OCI-LY7 (cell line): ENCODE results near the gene GPR31. TPM values are rescaled to one million over a fixed set of nuclear protein-coding genes. Genes with fewer than 3 reads are reported as not detected.
"Not testable (repeated sequence)": the region's sequence is repeated elsewhere in the genome, so short reads cannot be mapped to it uniquely, and the experiment has no call there.

Source experiments
- Bru-seq: library from RNA; stranded (reverse); fragments of 400-500 nt; gene quantifications from one replicate; lab custom pipeline; 2021; lab: Mats Ljungman, UMichigan
- BruChase-seq, 2 experiments: library from RNA; stranded (reverse); fragments of 400-500 nt; gene quantifications; one replicate each; lab custom pipeline; 2021; lab: Mats Ljungman, UMichigan
- BruUV-seq: library from RNA; stranded (reverse); fragments of 400-500 nt; replicated peaks from 2 replicates; lab custom pipeline; 2021; lab: Mats Ljungman, UMichigan
- CTCF ChIA-PET: fragments of 300-600 bp; sonication (Branson Sonifier 250); formaldehyde crosslinking; loops from one replicate; lab custom pipeline; 2022; ENCODE audit warnings: antibody characterized with exemption; ENCODE audit not compliant: unreplicated experiment; lab: Charles Lee
- POLR2A ChIA-PET: fragments of 300-600 bp; sonication (Branson Sonifier 250); formaldehyde crosslinking; loops from one replicate; lab custom pipeline; 2022; ENCODE audit warnings: antibody characterized with exemption; lab: Charles Lee
- DNase-seq: peaks from one replicate; pipeline ENCODE4 v3.0.0-alpha.2; 2015; ENCODE audit warnings: low spot score
- H2AFZ ChIP-seq: fragments of 200-600 bp; sonication (generic), shearing (Covaris generic); 2 replicates; pipeline ENCODE4 v1.6.1; 2014; ENCODE audit warnings: mild to moderate bottlenecking, antibody characterized with exemption, low read length, moderate library complexity
- H3K27ac ChIP-seq: fragments of 200-600 bp; sonication (generic); 2 replicates; pipeline ENCODE4 v1.5.1; 2014; ENCODE audit warnings: mixed run types, low read depth, mild to moderate bottlenecking, moderate library complexity, low read length, inconsistent platforms; ENCODE audit not compliant: poor library complexity, severe bottlenecking
- H3K36me3 ChIP-seq: fragments of 200-600 bp; sonication (generic); 2 replicates; pipeline ENCODE4 v1.6.1; 2014; ENCODE audit warnings: mild to moderate bottlenecking, antibody characterized with exemption, low read length, moderate library complexity, mixed read lengths; ENCODE audit not compliant: insufficient read depth
- H3K4me1 ChIP-seq: fragments of 200-600 bp; sonication (generic); 2 replicates; pipeline ENCODE4 v1.5.1; 2014; ENCODE audit warnings: mild to moderate bottlenecking, low read length; ENCODE audit not compliant: insufficient read depth, poor library complexity, severe bottlenecking
- H3K4me2 ChIP-seq: fragments of 200-600 bp; sonication (generic); 2 replicates; pipeline ENCODE4 v1.6.1; 2014; ENCODE audit warnings: mild to moderate bottlenecking, low read length
- H3K4me3 ChIP-seq: fragments of 200-600 bp; sonication (generic); 2 replicates; pipeline ENCODE4 v1.5.1; 2014; ENCODE audit warnings: mild to moderate bottlenecking, low read depth, low read length; ENCODE audit not compliant: poor library complexity, severe bottlenecking
- H3K79me2 ChIP-seq: fragments of 200-600 bp; sonication (generic); 2 replicates; pipeline ENCODE4 v1.6.1; 2016; ENCODE audit warnings: low read depth, mild to moderate bottlenecking, low read length, moderate library complexity, mixed read lengths; ENCODE audit not compliant: insufficient read depth
- H3K9me2 ChIP-seq: fragments of 200-600 bp; sonication (generic); 2 replicates; pipeline ENCODE4 v1.6.1; 2016; ENCODE audit warnings: mild to moderate bottlenecking, low read length, mixed read lengths; ENCODE audit not compliant: insufficient read depth
- H3K9me3 ChIP-seq: fragments of 200-600 bp; sonication (generic); 2 replicates; pipeline ENCODE4 v1.6.1; 2014; ENCODE audit warnings: mild to moderate bottlenecking, mixed run types, low read length, mixed read lengths
- H4K20me1 ChIP-seq: fragments of 200-600 bp; sonication (generic); 2 replicates; pipeline ENCODE4 v1.6.1; 2014; ENCODE audit warnings: mild to moderate bottlenecking, antibody characterized with exemption, low read length, moderate library complexity, mixed read lengths; ENCODE audit not compliant: insufficient read depth
- EZH2phosphoT487 ChIP-seq: fragments of 200-600 bp; sonication (generic); IDR thresholded peaks from 2 replicates; pipeline ENCODE4 v1.6.1; 2018; ENCODE audit warnings: low read depth, borderline replicate concordance, mild to moderate bottlenecking, mixed run types, antibody characterized with exemption, low read length, moderate library complexity, mixed read lengths
- intact Hi-C: fragments of 100-400 bp; cut with micrococcal nuclease; formaldehyde crosslinking; loops from one replicate; pipeline ENCODE4 v1.10.0; 2022; ENCODE audit not compliant: unreplicated experiment
- long read RNA-seq: library from polyadenylated mRNA; stranded (forward); transcript quantifications from one replicate; pipeline ENCODE4 v2.0.0, GENCODE V29; 2022
- total RNA-seq, 2 experiments: library from RNA; depleted of rRNA in 1 of 2; stranded (reverse); fragments of >200 nt in 1 of 2; shearing (Covaris generic) in 1 of 2; gene quantifications; 2 replicates each; pipeline ENCODE4 v1.2.3, GENCODE V29; 2014 to 2022
- TF ChIP-seq, protein P1 (sequence below): fragments of 200-600 bp; sonication (generic); conservative IDR thresholded peaks from 2 replicates; pipeline ENCODE4 v1.5.1; 2014; ENCODE audit warnings: mild to moderate bottlenecking, antibody characterized with exemption, low read length, moderate library complexity, mixed read lengths

Gene GPR31
- total RNA-seq (2014; rRNA removed; shearing (Covaris generic)), result not detected in 2 replicates
- total RNA-seq (2022), result not detected in 2 replicates
- not detected for Bru-seq, nascent RNA
- BruChase-seq, experiment 1, labeled RNA remaining after a 6-hour chase, result not detected
- BruChase-seq, experiment 2, labeled RNA remaining after a 2-hour chase, result not detected
- long read RNA-seq, result 0 reads

- Histone ChIP-seq H3K9me3 (no peaks in the 10 kb centered on the region), H4K20me1 (no peaks in the 10 kb centered on the region), H3K27ac (no peak within 1 kb of the TSS), H2AFZ (0 out of 2 replicates have a peak within 1 kb of the TSS, but pooled peaks have one; percentile 35), H3K4me2 (no peak within 1 kb of the TSS), H3K4me3 (no peak within 1 kb of the TSS), H3K9me2 (no peaks in the 10 kb centered on the region), H3K79me2 (no peaks in the 10 kb centered on the region), H3K4me1 (peaks cover 23% of the 10 kb centered on the region), H3K36me3 (no peaks in the 10 kb centered on the region)
- CTCF ChIA-PET, result no interaction called here
- POLR2A ChIA-PET, result no interaction called here
- DNase-seq, result no peak
- intact Hi-C loops, result no loop called here
- TF ChIP-seq, protein P1, sequence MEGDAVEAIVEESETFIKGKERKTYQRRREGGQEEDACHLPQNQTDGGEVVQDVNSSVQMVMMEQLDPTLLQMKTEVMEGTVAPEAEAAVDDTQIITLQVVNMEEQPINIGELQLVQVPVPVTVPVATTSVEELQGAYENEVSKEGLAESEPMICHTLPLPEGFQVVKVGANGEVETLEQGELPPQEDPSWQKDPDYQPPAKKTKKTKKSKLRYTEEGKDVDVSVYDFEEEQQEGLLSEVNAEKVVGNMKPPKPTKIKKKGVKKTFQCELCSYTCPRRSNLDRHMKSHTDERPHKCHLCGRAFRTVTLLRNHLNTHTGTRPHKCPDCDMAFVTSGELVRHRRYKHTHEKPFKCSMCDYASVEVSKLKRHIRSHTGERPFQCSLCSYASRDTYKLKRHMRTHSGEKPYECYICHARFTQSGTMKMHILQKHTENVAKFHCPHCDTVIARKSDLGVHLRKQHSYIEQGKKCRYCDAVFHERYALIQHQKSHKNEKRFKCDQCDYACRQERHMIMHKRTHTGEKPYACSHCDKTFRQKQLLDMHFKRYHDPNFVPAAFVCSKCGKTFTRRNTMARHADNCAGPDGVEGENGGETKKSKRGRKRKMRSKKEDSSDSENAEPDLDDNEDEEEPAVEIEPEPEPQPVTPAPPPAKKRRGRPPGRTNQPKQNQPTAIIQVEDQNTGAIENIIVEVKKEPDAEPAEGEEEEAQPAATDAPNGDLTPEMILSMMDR, result no peak
- no peak for TF ChIP-seq EZH2phosphoT487
- BruUV-seq, result no TSS peak
Measured at GRCh38 chr6:167157863-167158262, at the start of gene GPR31. GPR31 (minus strand) TSS chr6:167157980; CDS start chr6:167157831, 149 bp downstream.

DNA sequence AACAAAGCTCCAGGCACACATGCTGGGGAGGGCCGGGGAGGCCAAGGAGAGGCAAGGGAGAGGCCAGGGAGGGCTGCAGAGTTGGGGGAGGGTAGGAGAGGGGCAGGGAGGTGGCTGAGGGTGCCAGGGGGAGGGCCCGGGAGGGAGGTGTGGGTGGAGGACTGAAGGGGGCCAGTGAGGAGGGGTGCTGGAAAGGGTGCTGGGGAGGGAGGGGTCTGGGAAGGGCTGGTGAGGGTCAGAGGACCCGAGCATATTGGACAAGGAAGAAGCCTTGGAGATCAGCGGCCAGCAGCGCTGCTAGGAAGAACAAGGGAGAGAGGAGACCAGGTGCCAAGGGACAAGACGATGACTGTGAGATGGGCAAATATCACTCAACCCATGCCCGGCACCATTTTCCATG is 49.7 kb upstream of the GPR31 start:
- POLR2A ChIA-PET, result interaction anchor here (0.6 kb wide), 1 partner anchor 163 kb away, joined by 8 read pairs; no protein-coding TSS in a partner anchor
- no peaks in the 10 kb centered on the region for H3K4me1 ChIP-seq
- intact Hi-C loops, result no loop called here
- H3K9me2 ChIP-seq, result no peaks in the 10 kb centered on the region
- H3K9me3 ChIP-seq, result no peaks in the 10 kb centered on the region
- no peaks in the 10 kb centered on the region for H4K20me1 ChIP-seq
- BruUV-seq, result no TSS peak
- H3K4me3 ChIP-seq, result no peak overlapping the region
- CTCF ChIA-PET, result no interaction called here
- no peak overlapping the region for H3K4me2 ChIP-seq
- no peaks in the 10 kb centered on the region for H3K79me2 ChIP-seq
- no peak overlapping the region for H3K27ac ChIP-seq
- TF ChIP-seq, protein P1, result no peak
- no peak for DNase-seq
- no peak overlapping the region for H2AFZ ChIP-seq
- H3K36me3 ChIP-seq, result no peaks in the 10 kb centered on the region

DNA sequence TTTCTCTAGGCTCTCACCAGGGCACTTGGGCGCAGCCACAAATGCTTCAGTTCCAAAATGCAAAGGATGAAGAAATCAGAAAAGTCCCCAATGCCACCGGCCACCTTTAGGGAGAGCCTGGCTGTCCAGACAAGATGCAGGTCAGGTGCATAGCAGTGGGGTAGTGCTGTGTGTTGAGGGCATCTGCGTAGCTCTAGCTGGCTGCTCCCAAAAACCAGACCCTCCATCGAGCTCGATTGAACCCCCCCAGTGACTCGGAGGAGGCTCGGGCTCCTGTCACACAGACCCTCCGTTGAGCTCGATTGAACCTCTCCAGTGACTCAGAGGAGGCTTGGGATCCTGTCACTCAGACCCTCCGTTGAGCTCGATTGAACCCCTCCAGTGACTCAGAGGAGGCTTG is 47.5 kb upstream of the GPR31 start:
- H3K36me3 ChIP-seq, H3K9me3 ChIP-seq, H3K9me2 ChIP-seq, POLR2A ChIA-PET, H3K79me2 ChIP-seq, H3K4me2 ChIP-seq, H3K4me3 ChIP-seq, BruUV-seq, H3K4me1 ChIP-seq, H4K20me1 ChIP-seq, H3K27ac ChIP-seq, DNase-seq, CTCF ChIA-PET, H2AFZ ChIP-seq, intact Hi-C loops: not testable (repeated sequence)

DNA sequence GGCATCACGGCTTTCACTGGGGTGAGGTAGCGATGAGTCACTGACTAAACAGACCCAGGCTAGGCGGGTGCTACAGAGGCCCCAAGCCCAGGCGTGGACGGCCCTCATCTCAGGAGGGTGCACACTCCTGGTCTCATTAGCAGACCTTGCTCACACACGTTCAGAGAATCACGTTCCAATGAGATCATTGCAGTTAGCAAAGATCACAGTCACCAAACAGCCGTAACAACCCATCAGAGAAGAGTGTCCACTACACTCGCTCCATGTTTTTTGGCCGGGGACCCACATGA is 46.2 kb upstream of the GPR31 start:
- H3K4me1 ChIP-seq, CTCF ChIA-PET, H3K4me3 ChIP-seq, H3K27ac ChIP-seq, H2AFZ ChIP-seq, H3K36me3 ChIP-seq, H3K4me2 ChIP-seq, intact Hi-C loops, DNase-seq, H3K9me3 ChIP-seq, H3K9me2 ChIP-seq, BruUV-seq, POLR2A ChIA-PET, H3K79me2 ChIP-seq, H4K20me1 ChIP-seq: not testable (repeated sequence)

- CTCF ChIA-PET, POLR2A ChIA-PET, intact Hi-C loops, H3K79me2 ChIP-seq, H3K9me2 ChIP-seq, H3K27ac ChIP-seq, H3K36me3 ChIP-seq, H3K9me3 ChIP-seq, BruUV-seq, H3K4me1 ChIP-seq, H4K20me1 ChIP-seq, H3K4me3 ChIP-seq, H3K4me2 ChIP-seq, DNase-seq, H2AFZ ChIP-seq: not testable (repeated sequence)
Measured at GRCh38 chr6:167203261-167204058, 45.7 kb upstream of the GPR31 start.
